MM.1S (cell line): ENCODE measurements around the gene LEAP2.

Experiments used
- DNase-seq: peaks from one replicate; pipeline ENCODE4 v3.0.0-alpha.2; 2015
- H2AFZ ChIP-seq: fragments of 300-600 bp; sonication (generic); 2 replicates; pipeline ENCODE4 v1.6.0; 2016; ENCODE audit warnings: antibody characterized with exemption, low read length
- H3F3A ChIP-seq: fragments of 300-600 bp; sonication (generic); 2 replicates; pipeline ENCODE4 v1.6.1; 2016; ENCODE audit warnings: mild to moderate bottlenecking, antibody characterized with exemption, low read length, moderate library complexity, mixed read lengths; ENCODE audit not compliant: insufficient read depth
- H3K27ac ChIP-seq: fragments of 300-600 bp; sonication (generic); 2 replicates; pipeline ENCODE4 v1.5.1; 2016; ENCODE audit warnings: mild to moderate bottlenecking, low read length
- H3K27me3 ChIP-seq: fragments of 300-600 bp; sonication (generic); replicated peaks from 2 replicates; pipeline ENCODE4 v1.6.0; 2016; ENCODE audit warnings: low read length; ENCODE audit not compliant: insufficient read depth
- H3K36me3 ChIP-seq: fragments of 300-600 bp; sonication (generic); replicated peaks from 2 replicates; pipeline ENCODE4 v1.6.1; 2016; ENCODE audit warnings: mild to moderate bottlenecking, low read length, mixed read lengths; ENCODE audit not compliant: insufficient read depth
- H3K4me1 ChIP-seq: fragments of 300-600 bp; sonication (generic); 2 replicates; pipeline ENCODE4 v1.6.1; 2016; ENCODE audit warnings: low read length, mixed read lengths
- H3K4me2 ChIP-seq: fragments of 300-600 bp; sonication (generic); 2 replicates; pipeline ENCODE4 v1.6.0; 2016; ENCODE audit warnings: low read depth, low read length
- H3K4me3 ChIP-seq: fragments of 300-600 bp; sonication (generic); 2 replicates; pipeline ENCODE4 v1.5.1; 2016; ENCODE audit warnings: low read length, mixed read lengths
- H3K79me2 ChIP-seq: fragments of 300-600 bp; sonication (generic); 2 replicates; pipeline ENCODE4 v1.6.1; 2016; ENCODE audit warnings: mixed run types, low read length, mixed read lengths
- H3K9ac ChIP-seq: fragments of 300-600 bp; sonication (generic); 2 replicates; pipeline ENCODE4 v1.6.1; 2016; ENCODE audit warnings: low read length, mixed read lengths
- H3K9me2 ChIP-seq: fragments of 300-600 bp; sonication (generic); replicated peaks from 2 replicates; pipeline ENCODE4 v1.6.1; 2016; ENCODE audit warnings: mild to moderate bottlenecking, low read length, mixed read lengths; ENCODE audit not compliant: insufficient read depth
- H3K9me3 ChIP-seq: fragments of 300-600 bp; sonication (generic); replicated peaks from 2 replicates; pipeline ENCODE4 v1.6.1; 2016; ENCODE audit warnings: mild to moderate bottlenecking, low read length, mixed read lengths; ENCODE audit not compliant: insufficient read depth
- H4K20me1 ChIP-seq: fragments of 300-600 bp; sonication (generic); 2 replicates; pipeline ENCODE4 v1.6.1; 2016; ENCODE audit warnings: mild to moderate bottlenecking, low read length, moderate library complexity, mixed read lengths; ENCODE audit not compliant: insufficient read depth
- CTCF ChIP-seq: fragments of 300-600 bp; sonication (generic); IDR thresholded peaks from 2 replicates; pipeline ENCODE4 v1.5.1; 2016; ENCODE audit warnings: antibody characterized with exemption, low read length, mixed read lengths
- EZH2 ChIP-seq: fragments of 300-600 bp; sonication (generic); optimal IDR thresholded peaks from 2 replicates; pipeline ENCODE3; 2017; ENCODE audit warnings: low read depth, mild to moderate bottlenecking, antibody characterized with exemption, low read length, mixed read lengths
- EZH2phosphoT487 ChIP-seq: fragments of 300-600 bp; sonication (generic); IDR thresholded peaks from 2 replicates; pipeline ENCODE4 v1.6.1; 2018; ENCODE audit warnings: antibody characterized with exemption, low read length

The LEAP2 gene

DNA sequence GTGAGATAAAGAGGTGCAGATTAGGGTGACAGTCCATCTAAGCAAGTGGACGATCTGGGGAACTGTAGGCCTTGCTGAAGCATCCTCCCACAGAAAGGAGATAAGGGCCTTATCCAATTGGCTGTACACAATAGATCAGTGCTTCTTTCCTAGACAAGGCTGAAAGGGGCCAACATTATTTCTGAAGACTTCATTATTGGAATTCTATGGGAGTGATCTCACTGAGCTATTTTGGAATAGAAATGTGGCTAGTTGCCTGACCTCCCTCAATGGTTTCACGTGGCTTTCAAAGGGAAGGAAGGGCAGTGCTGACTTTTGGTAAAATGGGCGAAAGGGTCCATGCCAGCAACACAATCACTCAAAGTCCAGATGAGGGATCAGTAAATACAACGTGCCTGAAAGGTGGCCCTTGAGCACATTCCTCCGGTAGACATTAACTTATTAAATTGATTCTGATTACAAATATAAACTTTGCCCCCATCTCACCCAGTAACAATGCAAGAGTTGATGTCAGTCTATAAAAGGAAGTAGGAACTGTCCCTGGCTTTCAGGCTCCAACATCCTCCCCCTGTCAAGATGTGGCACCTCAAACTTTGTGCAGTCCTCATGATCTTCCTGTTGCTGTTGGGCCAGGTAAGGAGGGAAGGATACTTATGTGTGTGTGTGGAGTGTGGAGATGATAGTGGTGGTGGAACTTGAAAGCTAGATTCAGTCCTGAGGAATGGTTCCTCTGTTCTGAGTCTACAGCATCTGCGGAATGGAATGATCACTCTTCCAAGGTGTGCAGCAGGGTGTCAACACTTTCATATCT is at the start of gene LEAP2:
TSS of gene LEAP2 (plus strand) at position 550 of the 811 bp plus-strand sequence. CDS start at position 577, 27 bp downstream.
- Histone ChIP-seq H3K9me3 (no peaks in the 10 kb centered on the region), H4K20me1 (no peaks in the 10 kb centered on the region), H3F3A (peaks cover 4% of the 10 kb centered on the region; the same call in 1 of the 2 replicates), H3K4me3 (no peak within 1 kb of the TSS), H3K36me3 (peaks cover 6% of the 10 kb centered on the region; the same call in 1 of the 2 replicates), H3K9me2 (no peaks in the 10 kb centered on the region), H2AFZ (no peak within 1 kb of the TSS), H3K4me1 (no peaks in the 10 kb centered on the region), H3K79me2 (peaks cover 5% of the 10 kb centered on the region), H3K4me2 (no peak within 1 kb of the TSS), H3K27ac (no peak within 1 kb of the TSS), H3K9ac (no peak within 1 kb of the TSS), H3K27me3 (no peaks in the 10 kb centered on the region)
- DNase-seq = no peak
- TF ChIP-seq EZH2 (no peak), EZH2phosphoT487 (no peak), CTCF (no peak)

DNA sequence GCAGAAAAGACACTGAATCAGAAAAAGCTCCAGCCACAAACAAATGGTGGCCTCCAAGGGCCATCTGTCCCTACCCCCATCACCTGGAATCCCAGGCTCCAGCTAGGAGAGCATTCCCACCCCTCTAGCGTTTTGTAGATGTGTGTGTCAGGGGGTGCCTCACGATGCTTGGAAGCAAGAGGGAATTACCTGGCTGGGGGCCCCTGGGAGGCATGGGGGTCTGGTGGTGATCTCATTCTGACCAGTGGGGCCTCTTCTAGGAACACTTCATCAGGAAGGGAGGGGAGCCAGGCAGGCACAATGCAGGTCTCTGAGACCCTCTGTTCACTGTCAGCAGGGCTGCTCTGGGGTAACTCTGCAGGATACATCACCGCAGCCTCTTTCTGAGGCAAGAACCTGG is 49.0 kb upstream of the LEAP2 start:
- no peak for TF ChIP-seq EZH2
- TF ChIP-seq CTCF = no peak
- no peak for TF ChIP-seq EZH2phosphoT487
- no peaks in the 10 kb centered on the region for H3F3A ChIP-seq
- H3K4me2 ChIP-seq = no peak overlapping the region
- H3K79me2 ChIP-seq = peaks cover under 1% of the 10 kb centered on the region
- no peaks in the 10 kb centered on the region for H3K9me3 ChIP-seq
- no peak for DNase-seq
- H3K36me3 ChIP-seq = no peaks in the 10 kb centered on the region
- no peaks in the 10 kb centered on the region for H4K20me1 ChIP-seq
- H3K9ac ChIP-seq = no peak overlapping the region
- H3K4me3 ChIP-seq = no peak overlapping the region
- H3K27ac ChIP-seq = no peak overlapping the region
- no peak overlapping the region for H2AFZ ChIP-seq
- no peaks in the 10 kb centered on the region for H3K9me2 ChIP-seq
- H3K27me3 ChIP-seq = no peaks in the 10 kb centered on the region
- H3K4me1 ChIP-seq = no peaks in the 10 kb centered on the region

DNA sequence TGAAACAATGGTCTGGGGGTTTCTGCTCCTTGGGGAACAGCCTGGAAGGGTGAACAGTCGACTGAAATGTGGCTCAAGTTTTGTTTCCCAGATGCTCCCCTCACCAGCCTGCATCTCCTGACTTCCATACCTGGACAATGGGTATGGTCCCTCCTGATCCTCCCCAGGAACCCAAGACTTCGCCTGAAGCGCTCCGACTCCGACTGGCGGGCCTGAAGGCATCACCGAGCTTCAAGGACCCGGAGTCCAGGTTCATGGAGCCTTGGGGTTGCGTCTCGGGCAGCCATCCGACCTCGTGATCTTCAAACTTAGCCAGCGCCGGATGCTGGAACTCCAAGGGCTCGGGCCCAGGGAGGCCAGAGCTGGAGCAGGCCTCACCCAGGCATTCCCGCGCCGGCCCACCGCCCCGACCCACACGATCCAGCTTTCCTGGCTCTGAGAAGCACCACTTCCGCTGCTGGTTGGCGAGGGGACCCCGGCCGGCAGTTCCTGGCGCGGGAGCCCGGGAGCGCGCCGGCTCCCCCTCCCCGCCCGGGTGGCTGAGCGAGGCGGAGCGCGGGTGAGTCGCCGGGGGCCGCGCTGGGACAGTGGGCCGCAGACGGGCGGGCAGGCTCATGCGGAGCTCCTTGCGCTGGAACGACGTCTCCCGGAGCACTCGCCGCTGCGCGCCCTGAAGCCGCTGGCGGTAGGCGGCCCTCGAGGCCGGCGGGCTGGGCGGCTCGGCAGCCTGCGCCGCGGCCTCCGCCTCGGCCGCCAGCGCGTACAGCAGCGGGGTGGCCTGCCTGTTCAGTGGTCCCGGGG is 48.2 kb upstream of the LEAP2 start:
- H3K79me2 ChIP-seq = peaks cover 5% of the 10 kb centered on the region

More for the DNA sequence above, 48.2 kb upstream of the LEAP2 start:
- no peak overlapping the region for H3K9ac ChIP-seq
- no peaks in the 10 kb centered on the region for H3K9me3 ChIP-seq
- H3F3A ChIP-seq = no peaks in the 10 kb centered on the region
- H3K36me3 ChIP-seq = no peaks in the 10 kb centered on the region
- no peak overlapping the region for H3K4me3 ChIP-seq
- no peak overlapping the region for H2AFZ ChIP-seq
- no peaks in the 10 kb centered on the region for H3K27me3 ChIP-seq
- no peak overlapping the region for H3K4me2 ChIP-seq
- H3K9me2 ChIP-seq = no peaks in the 10 kb centered on the region
- H3K27ac ChIP-seq = no peak overlapping the region
- TF ChIP-seq CTCF (no peak), EZH2phosphoT487 (no peak), EZH2 (no peak)
- no peaks in the 10 kb centered on the region for H3K4me1 ChIP-seq
- no peak for DNase-seq
- no peaks in the 10 kb centered on the region for H4K20me1 ChIP-seq
